NCI-H446 (cell line): Measurements from ENCODE around the gene RPS24.
"Not testable (repeated sequence)": the region's sequence is repeated elsewhere in the genome, so short reads cannot be mapped to it uniquely, and the experiment has no call there.

ENCODE experiments used
- DNase-seq, 2 experiments: peaks; one replicate each; lab custom pipeline; 2025; lab: John Stamatoyannopoulos, UW

Gene RPS24

GRCh38 chr10:78053211-78053868 lies 19.7 kb downstream of the RPS24 start:
- DNase-seq: no peak

- DNase-seq: no peak
Observed at GRCh38 chr10:78058562-78058961, 24.9 kb downstream of the RPS24 start.

GRCh38 chr10:78059906-78060702 lies 26.4 kb downstream of the RPS24 start:
- no peak for DNase-seq

GRCh38 chr10:78062296-78062695 lies 28.6 kb downstream of the RPS24 start:
- DNase-seq: no peak

- DNase-seq: no peak
Observed at GRCh38 chr10:78063236-78063635, 29.6 kb downstream of the RPS24 start.

- not testable (repeated sequence) for DNase-seq
Observed at GRCh38 chr10:78064919-78065318, 31.3 kb downstream of the RPS24 start.

GRCh38 chr10:78065611-78066010 lies 31.9 kb downstream of the RPS24 start:
- no peak for DNase-seq

GRCh38 chr10:78066012-78066411 lies 32.3 kb downstream of the RPS24 start:
- no peak for DNase-seq

- no peak for DNase-seq
Observed at GRCh38 chr10:78066728-78067430, 33.2 kb downstream of the RPS24 start.

GRCh38 chr10:78069151-78069550 lies 35.5 kb downstream of the RPS24 start:
- DNase-seq: no peak

- DNase-seq: not testable (repeated sequence)
Observed at GRCh38 chr10:78070064-78070463, 36.4 kb downstream of the RPS24 start.

- DNase-seq: no peak
Observed at GRCh38 chr10:78070726-78071125, 37.1 kb downstream of the RPS24 start.

- DNase-seq: peak in 1 of 2 experiments; percentile 24
Observed at GRCh38 chr10:78071140-78071856, 37.6 kb downstream of the RPS24 start.

GRCh38 chr10:78071857-78072179 lies 38.2 kb downstream of the RPS24 start:
- DNase-seq: no peak

GRCh38 chr10:78072504-78072903 lies 38.8 kb downstream of the RPS24 start:
- no peak for DNase-seq

GRCh38 chr10:78075806-78076205 lies 42.1 kb downstream of the RPS24 start:
- not testable (repeated sequence) for DNase-seq

GRCh38 chr10:78078539-78079330 lies 45.1 kb downstream of the RPS24 start:
- no peak for DNase-seq

GRCh38 chr10:78079411-78079810 lies 45.7 kb downstream of the RPS24 start:
- no peak for DNase-seq

GRCh38 chr10:78081292-78081691 lies 47.6 kb downstream of the RPS24 start:
- DNase-seq: no peak

- DNase-seq: no peak
Observed at GRCh38 chr10:78082636-78083035, 49.0 kb downstream of the RPS24 start.
